Peyer's patch (tissue), 4 donors: ENCODE measurements around the gene OSBPL3.

Source experiments
- CTCF ChIP-seq, 6 experiments: fragments of 450-650 bp in 4 of 6; fragments of 200-600 bp in 2 of 6; sonication (generic) in 1 of 6; IDR thresholded peaks; one replicate each; pipeline ENCODE4 v1.5.1; 2017 to 2019; ENCODE audit warnings: antibody characterized with exemption in 6 of 6, mild to moderate bottlenecking in 3 of 6, moderate library complexity in 1 of 6
- POLR2A ChIP-seq, 2 donors: fragments of 450-650 bp; IDR thresholded peaks; one replicate each; pipeline ENCODE4 v1.5.1; 2017; ENCODE audit warnings: antibody characterized with exemption in 2 of 2, mild to moderate bottlenecking in 2 of 2, moderate library complexity in 2 of 2

GRCh38 chr7:24908727-24909126 lies 71.3 kb downstream of the OSBPL3 start:
- no peak for TF ChIP-seq CTCF (IDR thresholded peaks at IDR 0.05)
- no peak for TF ChIP-seq POLR2A (IDR thresholded peaks at IDR 0.05)
